GM19025 (cell line): ENCODE measurements around the gene SH2D6.
"Not testable (repeated sequence)": the region's sequence is repeated elsewhere in the genome, so short reads cannot be mapped to it uniquely, and the experiment has no call there.

Experiments
- ATAC-seq: cut with Tn5 transposase; IDR thresholded peaks from one replicate; pipeline ENCODE4 v1.9.1; 2021; ENCODE audit warnings: mild to moderate bottlenecking, low read depth, moderate library complexity; ENCODE audit not compliant: unreplicated experiment

Gene SH2D6

DNA sequence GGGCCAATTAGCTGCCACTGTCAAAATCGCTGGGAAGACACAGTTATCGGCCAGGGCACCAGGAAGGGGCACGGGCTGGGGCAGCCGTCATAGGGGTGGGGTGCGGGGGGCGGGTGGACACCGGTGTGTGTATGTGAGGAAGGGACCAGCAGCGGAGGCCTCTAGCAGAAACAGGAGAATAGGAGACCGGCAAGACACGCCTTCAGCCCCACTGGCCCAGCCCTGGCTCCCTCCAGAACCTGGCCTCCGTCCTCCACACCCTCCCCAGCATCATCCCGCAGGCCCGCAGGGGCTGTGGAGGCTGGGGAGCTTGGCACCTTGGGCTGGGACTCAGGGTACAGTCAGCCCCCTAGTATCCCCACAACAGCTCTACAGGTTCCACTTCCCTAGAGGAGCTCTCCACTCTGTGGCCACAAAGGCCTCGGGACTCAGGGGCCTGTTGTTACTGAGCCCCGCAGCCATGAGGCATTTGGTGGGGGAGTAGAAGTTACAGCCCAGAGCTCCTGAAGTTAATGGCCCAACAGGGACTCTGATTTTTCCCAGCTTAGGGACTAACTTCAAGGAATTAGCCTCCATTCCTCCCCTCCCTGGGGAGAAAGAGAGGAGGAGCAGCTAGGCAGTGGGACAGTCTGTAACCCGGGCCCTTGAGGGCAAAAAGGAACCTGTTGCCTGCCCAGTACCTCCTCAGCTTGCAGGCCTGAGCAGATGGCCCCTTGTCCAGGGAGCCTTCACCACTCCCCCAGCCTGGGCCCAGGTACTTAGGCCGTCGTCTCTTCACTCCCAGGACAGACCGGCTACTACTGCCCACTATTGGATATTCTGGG is 19.9 kb downstream of the SH2D6 start:
- no peak for ATAC-seq

DNA sequence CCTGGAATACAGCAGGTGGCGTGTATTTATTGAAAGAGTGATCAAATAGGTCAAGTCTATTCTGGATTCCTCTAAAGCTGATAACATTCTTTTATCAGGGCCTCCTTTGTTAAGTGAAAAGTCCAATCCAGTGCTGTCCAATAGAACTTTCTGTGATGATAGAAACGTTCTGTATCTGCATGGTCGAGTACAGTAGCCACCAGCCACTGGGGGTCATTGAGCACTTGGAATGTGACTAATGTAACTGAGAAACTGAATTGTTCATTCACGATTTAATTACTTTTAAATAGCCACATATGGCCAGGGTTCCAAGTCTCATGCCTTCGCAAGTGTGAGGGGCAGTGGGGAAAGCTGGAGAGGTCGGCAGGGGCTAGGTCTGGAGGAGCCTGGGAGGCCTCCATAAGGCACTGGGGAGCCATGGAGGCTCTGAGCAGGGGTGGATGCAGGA is 20.5 kb downstream of the SH2D6 start:
- ATAC-seq: no peak

DNA sequence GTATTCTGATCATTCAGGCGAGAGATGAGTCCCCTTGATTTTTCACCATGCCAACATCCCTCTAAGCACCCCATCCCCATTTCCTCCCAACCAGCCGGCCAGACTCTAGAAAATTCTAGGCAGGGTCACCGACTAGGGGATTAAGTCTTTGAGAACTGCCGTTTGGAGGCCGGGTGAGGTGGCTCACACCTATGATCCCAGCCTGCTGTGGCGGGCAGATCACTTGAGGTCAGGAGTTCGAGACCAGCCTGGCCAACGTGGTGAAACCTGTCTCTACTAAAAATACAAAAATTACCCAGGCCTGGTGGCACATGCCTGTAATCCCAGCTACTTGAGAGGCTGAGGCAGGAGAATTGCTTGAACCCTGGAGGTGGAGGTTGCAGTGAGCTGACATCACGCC is 21.1 kb downstream of the SH2D6 start:
- not testable (repeated sequence) for ATAC-seq

DNA sequence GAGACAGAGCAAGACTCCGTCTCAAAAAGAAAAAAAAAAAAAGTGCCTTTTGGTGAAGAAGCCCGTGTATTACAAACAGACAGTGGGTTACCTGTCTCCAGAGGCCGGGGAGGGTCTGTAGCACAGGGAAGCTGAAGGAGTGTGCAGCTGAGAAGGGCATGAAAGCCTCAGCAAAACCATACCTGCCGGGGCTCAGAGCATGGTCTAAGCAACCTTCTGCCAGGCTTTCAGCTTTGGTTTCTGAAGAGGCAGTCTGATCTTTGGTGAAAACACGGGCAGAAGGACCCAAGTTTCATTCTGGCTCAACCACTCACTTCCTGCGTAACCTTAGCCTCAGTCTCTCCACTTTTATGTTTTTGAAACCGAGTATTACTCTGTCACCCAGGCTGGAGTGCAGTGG is 21.5 kb downstream of the SH2D6 start:
- no peak for ATAC-seq

DNA sequence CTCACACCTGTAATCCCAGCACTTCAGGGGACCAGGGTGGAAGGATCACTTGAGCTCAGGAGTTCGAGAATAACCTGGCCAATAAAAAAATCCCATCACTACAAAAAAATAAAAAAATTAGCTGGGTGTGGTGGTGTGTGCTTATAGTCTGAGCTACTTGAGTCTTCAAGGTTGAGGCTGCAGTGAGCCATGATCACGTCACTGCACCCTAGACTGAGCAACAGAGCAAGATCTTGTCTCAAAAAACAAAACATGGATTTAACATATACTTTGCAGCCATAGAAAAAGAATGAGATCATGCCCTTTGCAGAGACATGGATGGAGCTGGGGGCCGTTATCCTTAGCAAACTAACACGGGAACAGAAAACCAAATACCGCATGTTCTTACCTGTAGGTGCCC is 22.2 kb downstream of the SH2D6 start:
- no peak for ATAC-seq

DNA sequence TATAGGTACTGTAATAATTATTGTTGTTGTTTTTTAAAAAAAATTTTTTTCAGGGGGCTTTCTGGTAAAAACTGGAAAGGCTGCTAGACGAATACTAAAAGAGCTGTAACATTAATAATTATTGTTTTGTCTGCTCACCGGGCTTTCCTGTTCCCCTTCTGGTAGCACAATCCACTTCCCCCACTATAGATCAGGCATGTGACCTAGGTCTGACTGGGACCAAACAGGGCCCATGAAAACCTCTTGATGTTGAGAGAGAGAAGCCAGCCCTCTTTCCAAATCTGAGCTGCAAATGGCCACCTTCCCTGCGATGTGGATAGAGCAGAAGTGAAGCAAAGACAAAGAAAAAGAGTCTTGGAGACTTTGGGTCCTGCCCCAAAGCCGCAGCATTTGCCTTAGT is 23.4 kb downstream of the SH2D6 start:
- no peak for ATAC-seq

DNA sequence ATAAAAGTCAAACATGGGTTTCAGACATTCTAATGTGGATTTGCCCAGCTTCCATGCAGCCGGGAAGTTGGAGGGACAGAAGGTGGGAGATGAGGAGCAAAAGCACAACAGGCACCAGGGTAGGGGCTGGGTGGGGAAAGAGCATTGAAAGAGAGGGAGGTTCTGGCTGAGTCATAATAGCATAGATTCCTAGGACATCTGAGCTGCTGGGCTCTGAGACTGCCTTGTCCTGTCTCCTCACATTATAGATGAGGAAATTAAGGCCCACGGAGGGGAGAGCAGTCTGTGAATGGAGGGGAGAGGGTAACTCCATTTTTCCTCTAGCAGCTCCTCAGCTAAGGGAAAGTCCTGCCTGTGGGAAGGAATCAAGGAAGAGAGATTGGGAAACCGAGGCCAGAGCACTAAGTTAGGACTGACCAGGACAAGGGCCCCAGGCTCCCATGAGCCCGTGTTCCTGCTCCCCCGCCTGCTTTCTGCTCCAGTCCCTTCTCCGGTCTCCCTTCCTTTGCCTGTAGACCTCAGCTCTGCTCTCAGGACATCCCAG is 26.2 kb downstream of the SH2D6 start:
- no peak for ATAC-seq

DNA sequence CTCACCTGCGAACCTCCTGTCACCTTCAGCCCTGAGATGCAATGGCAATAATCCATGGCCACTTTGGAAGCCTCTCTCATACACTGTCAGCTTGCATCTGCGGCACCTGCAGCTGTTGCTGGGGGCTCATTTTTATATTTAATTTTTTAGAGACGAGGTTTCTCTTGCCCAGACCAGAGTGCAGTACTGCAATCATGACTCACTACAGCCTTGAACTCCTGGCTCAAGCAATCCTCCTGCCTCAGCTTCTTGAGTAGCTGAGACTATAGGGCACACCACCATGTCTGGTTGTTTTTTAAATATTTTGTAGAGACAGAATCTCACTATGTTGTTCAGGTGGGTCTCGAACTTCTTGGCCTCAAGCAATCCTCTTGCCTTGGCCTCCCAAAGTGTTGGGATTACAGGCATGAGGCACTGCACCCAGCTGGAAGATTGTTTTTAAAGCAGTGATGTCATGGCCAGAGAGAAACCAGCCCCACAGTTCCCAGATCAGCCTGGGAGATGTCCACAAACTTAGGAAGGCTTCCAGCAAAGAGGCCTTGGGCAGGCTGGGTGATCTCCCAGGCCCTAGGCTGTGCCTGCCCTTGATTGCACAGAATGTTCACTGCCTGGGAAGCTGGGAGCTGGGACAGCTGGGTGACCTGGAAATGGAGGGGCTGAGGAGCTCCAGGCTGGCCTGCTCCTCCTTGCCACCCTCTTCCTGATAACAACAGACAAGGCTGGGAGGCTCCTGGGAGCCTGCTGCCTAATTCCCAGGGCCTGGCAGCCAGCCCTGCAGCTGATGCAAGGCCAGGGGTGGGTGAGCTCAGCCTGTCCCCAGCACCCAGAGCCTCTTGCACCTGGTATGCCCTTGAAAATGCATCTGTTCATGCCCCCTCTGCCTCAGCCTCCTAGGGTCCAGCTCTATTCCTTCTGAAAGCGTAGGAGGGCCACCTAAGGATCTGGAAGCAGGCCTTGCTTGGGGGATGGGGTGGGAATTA is 27.1 kb downstream of the SH2D6 start:
- no peak for ATAC-seq

DNA sequence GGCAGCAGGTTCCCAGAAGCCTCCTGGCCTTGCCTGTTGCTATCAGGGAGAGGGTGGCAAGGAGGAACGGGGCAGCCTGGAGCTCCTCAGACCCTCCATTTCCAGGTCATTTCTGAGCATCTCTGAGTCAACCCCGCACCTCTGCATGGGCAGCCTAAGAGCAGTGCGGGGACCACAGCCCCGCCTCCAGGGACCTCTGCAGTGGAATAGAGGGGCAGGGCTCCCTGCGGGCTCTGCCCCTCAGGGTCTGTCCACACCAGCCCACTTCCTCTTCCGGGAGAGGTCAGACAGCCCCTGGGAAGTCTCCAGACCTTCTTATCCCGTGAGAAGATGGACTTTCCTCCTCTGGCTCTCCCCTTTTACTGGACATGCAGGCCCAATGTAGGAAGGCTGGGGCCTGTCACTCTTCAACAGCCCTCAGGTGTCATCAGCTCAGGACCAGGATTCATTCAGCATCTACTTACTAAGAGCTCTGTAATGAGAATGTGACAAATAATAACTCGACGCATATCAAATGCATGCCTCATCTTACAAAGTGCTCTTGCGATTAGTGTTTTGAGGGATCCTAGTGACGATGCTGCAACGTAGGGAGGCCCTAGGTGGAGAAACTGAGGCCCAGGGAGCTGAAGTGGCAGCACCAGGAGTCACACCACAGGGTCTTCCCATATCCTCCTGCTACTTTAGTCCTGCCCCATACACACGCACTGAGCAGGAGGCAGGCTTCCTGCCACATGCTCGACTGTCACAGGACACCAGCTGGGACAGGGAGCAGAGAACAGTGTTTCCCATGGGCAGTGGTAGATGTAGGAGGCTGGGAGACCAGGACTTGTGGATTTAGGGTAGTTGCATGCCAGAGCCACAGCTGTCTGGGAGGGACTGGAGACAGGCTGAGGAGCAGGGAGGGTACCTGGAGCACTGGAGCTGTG is 28.0 kb downstream of the SH2D6 start:
- ATAC-seq: no peak

DNA sequence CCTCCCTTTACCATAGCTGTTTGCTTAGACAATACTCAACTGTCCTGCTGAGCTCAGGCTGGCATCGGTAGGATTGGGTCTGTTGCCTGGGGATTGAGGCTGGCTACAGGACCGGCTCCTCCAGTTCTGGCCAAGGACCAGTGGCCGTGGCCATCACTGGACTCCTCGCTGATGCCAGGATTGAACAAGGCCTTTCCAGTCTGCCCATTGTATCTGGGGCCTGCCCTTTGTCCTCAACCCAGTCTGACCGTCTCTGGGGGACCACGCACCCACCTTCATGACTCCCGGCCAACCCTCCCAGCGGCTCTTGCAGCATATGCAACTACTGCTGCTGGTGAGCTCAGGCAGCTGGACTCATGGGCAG is 28.7 kb downstream of the SH2D6 start:
- ATAC-seq: no peak

DNA sequence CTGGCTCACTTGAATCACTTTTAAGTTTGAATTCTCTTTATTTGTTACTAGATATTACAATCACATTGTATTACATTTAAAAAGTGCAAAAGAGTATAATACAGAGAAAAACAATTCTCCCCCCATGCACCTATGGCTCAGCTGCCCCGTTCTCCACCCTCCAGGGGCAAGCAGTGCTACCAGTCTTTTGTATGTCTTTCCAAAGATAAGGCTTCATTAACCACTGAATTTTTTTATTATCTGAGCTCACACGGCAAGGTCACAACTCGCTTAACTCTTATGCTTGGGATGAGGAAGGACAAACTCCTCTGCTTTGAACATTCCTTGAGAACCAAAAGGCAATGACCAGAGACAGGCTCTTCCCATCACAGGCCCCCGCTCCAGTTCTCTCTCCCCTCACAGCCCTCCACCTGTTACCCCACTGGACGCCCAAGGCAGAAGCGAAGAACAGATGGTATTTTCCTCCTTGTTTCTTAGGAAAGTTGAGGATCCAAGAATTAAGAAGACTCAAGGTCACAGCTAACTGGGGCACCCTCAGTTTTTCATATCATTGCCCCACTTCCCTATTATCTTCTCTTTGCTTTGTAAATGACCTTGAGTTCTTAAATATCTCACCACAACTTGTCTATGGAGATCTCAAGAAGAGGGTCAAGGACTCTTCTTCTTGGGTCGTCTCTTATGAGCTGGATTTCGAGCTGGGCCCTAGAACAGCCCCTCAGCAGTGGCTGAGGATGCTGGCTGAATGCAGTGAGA is 30.1 kb downstream of the SH2D6 start:
- ATAC-seq: no peak

DNA sequence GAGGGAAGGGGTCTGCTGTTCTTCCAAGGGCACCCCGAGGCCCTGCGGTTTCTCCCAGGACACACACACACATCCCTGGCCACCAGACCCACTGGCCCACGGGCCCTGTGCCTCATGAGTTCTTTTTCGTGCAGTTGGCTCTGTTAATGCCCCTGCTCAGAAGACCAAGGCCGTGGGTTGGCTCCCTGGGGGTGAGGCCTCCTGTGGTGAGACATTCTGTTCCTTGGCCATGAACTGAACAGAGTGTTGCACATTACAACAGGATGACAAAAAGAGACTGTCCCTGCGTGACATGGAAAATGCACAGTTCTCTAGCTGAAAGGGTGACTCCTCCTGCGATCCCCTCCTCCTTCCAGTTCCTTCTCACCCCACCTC is 30.7 kb downstream of the SH2D6 start:
- ATAC-seq: no peak

DNA sequence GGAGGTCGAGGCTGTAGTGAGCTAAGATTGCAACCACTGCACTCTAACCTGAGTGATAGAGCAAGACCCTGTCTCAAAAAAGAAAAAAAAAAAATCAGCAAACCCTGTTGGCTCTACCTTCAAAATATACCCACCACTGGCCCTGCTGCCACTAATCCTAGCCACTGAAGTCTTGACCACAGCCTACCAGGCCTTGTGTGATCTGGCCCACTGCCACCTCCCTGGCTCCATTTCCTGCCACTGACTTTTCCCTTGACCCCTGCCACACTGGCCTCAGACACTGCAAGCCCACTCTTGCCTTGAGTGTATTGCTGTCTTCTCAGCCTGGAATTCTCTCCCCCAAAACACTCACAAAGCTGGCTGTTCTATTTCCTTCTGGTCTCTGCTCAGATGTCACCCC is 33.7 kb downstream of the SH2D6 start:
- no peak for ATAC-seq

DNA sequence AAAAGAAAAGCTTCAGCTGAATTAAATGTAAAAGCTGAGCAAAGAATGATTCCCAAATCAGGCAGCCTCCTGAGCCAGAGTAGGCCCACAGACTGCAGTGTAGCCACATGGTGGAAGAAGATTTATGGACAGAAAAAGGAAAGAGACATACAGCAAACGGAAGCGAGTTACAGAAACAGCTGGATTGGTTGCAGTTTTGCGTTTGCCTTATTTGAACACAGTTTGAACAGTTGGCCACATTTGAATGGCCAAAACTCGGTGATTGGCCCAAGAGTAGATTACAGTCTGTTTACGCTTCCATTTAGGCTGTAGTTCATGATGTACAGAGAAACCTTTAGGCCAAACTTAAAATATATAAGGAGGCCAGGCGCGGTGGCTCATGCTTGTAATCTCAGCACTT is 35.1 kb downstream of the SH2D6 start:
- ATAC-seq: no peak

DNA sequence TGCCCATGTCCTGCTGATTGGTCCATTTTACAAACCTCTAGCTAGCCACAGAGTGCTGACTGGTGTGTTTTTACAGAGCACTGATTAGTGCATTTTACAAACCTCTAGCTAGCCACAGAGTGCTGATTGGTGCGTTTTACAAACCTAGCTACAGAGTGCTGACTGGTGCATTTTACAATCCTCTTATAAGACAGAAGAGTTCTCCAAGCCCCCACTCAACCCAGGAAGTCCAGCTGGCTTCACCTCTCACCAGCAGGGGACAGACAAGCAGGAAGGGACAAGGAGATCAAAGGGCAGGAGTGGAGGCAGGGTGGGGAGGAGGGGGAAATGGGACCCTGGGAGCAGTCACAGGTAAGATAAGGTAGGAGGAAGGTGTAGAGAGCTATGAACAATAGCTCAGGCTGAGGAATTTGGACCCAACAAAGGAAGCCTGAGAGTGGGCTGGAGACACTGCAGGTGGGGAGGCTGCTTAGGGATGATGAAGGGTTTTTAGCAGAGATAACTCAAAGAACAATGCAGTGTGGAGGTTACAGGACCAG is 37.1 kb downstream of the SH2D6 start:
- ATAC-seq: no peak

DNA sequence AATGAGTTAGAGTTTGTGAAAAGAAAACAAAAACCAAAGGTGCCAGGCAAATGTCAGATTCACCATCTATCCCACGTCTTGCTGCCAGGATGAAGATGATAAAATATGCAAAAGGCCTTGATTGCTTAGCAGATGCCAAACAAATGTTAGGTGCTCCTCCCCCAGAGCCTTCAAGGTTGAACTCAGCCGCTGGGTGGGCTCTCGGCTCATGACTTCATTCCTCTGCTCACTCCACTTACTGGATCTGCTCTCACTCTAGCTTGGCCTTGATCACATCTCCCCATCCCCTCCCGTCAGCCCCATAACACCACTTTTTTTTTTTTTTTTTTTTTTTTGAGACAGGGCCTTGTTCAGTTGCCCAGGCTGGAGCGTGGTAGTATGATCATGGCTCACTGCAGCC is 38.5 kb downstream of the SH2D6 start:
- ATAC-seq: no peak

DNA sequence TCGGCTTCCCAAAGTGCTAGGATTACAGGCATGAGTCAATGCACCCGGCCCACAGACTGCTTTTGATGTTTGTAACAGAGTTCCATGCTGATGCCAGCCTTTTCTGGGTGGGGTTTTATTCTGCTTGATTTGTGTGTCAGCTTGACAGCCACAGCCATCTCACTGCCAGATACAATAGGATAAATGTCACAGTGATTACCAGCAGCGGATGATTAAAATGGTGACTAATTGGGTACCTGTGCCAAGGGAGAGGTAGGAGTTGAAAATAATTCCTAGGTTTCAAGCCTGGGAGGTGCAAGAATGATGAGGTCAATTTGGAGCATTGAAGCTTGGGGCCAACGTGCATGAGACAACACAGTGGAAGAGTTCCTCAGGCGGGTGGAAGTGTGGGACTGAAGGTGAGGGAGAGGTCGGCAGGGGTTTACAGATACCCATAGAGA is 39.4 kb downstream of the SH2D6 start:
- ATAC-seq: no peak

DNA sequence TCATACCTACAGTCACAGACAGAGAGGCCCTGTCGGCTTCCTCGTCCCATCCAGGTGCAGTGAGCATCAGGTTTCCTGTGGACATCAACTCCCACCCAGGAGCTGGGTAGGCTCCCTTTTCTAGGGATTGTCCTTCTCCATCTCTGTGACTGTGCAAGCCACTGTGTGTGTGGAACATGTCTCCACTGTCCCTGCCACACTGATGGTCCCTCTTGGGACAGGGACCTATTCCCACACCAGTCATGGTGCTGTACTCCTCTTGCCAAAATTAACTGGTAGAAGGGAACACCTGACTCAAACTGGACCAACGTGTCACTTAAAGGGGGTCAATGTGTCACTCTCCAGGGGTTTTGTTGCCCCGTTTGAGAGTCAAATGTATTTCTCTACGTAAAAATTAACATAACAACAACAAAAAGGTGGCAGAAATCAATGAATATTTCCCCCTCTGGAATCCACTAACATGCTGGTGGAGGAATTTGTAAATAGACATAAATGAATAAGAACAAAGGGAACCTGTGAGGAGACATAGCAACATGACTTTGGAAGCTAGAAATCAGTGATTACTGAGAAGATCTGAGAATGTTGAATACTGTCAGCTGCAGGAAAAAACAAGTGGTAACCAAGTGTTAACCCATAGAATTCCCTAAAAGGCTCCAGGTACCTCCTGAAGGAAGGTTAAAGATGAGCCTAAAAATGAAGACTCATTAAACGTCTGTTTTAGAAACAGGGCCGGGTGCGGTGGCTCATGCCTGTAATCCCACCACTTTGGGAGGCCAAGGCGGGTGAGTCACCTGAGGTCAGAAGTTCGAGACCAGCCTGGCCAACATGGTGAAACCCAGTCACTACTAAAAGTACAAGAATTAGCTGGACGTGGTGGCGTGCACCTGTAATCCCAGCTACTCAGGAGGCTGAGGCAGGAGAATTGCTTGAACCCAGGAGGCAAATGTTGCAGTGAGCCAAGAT is 40.4 kb downstream of the SH2D6 start:
- no peak for ATAC-seq
